NCI-H1092 treated with DMSO at 0.1 percent for 48 hours (cell line): ENCODE data around the gene ATP6V0A1.
A peak's percentile ranks its signal among the peaks of the same experiment; 100 is the strongest.
"Not testable (repeated sequence)": the region's sequence is repeated elsewhere in the genome, so short reads cannot be mapped to it uniquely, and the experiment has no call there.

ENCODE experiments used
- DNase-seq: peaks from one replicate; lab custom pipeline; 2025; lab: John Stamatoyannopoulos, UW

Gene ATP6V0A1

DNA sequence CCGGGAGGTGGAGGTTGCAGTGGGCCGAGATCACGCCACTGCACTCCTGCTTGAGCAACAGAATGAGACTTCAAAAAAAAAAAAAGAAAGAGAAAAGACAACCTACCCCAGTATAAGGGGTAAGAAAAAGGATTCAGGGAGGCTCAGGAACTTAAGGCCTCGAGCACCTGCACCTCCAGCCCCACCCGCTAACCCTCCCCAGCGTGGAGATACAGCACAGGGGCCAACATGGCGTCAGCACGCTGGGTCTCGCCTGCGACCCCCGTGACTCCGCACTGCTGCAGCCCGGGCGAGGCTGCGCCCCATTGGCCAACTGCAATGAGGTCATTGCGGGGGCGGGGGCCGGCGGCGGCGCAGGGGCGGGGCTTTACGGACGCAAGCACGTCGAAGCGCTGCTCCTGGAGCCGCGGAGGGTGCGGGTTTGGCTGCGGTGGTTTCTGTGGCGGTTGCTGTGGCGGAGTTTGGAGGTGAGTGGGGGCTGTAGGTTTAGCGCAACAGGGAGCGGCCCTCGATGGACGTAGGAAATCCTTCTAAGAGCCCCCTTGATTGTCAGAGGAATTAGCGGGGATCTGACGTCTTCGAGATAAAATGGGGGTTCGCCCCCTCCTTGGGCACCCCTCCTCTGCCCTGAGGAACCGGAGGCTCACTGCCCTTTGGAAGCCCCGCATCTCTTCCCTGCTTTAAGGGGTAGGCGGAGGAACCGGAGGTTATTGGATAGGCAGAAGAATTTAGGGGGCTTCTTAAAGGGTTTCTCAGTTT lies at the start of gene ATP6V0A1:
Gene ATP6V0A1 (plus strand): TSS at position 382 of the 759 bp plus-strand sequence. CDS start 2,017 bp downstream, outside the sequence.
- peak; percentile 88 for DNase-seq

- DNase-seq: peak; percentile 14
Measured at GRCh38 chr17:42409523-42410318, 49.0 kb upstream of the ATP6V0A1 start.

- DNase-seq: no peak
Measured at GRCh38 chr17:42410319-42410685, 48.4 kb upstream of the ATP6V0A1 start.

- DNase-seq: no peak
Measured at GRCh38 chr17:42411361-42411760, 47.3 kb upstream of the ATP6V0A1 start.

GRCh38 chr17:42411905-42412679 lies 46.6 kb upstream of the ATP6V0A1 start:
- no peak for DNase-seq

DNA sequence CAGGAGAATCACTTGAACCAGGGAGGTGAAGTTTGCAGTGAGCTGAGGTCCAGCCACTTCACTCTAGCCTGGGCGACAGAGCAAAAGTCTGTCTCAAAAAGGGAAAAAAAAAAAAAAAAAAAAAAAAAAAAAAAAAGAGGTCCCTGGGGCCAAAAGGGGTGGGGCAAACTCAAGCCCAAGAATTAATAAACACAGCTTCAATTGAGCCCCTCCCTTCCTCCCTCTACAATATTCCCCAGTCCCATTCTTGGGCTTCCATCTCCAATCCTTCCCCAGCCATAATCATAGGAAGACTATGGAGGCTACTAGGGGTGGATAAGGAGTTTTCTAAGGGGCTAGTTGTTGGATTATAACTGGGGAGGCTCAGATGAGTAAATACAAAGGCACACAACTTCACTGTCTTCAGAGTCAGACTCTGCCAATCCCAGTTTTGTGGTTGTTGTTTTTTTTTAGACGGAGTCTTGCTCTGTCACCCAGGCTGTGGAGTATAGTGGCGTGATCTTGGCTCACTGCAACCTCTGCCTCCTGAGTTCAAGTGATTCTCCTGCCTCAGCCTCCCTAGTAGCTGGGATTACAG lies 45.1 kb upstream of the ATP6V0A1 start:
- DNase-seq: no peak

DNA sequence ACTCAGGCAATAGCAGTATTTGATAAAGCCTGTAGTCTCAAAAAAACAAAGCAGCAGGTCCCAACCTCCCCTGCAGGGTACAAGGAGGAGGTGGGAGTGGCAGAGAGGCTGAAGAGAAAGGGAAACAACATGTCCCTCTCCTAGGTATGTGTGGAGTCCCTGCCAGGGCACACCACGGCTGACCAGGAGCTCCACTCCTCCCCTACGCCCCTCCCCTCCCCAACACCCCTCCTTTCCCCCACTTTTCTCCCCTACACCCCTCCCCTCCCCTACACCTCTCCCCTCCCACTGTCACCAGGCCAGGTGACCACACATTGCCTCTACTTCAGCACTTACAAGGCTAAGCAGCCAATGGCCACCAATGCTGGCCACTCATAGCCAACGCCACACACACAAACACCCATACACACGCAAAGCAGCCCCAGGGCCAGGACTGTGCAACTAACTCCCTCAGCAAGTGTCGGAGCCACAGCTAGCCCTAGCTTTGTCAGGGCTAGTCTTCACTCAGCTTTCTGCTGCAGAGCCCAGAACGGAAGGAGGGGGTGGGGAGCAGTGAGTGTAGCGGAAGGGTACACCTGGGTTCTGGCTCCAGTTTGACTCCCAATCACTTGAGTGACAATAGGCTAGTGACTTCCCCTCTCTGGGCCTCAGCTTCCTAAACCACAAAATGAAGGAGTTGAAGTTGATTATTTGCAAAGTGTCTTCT lies 43.8 kb upstream of the ATP6V0A1 start:
- no peak for DNase-seq

DNA sequence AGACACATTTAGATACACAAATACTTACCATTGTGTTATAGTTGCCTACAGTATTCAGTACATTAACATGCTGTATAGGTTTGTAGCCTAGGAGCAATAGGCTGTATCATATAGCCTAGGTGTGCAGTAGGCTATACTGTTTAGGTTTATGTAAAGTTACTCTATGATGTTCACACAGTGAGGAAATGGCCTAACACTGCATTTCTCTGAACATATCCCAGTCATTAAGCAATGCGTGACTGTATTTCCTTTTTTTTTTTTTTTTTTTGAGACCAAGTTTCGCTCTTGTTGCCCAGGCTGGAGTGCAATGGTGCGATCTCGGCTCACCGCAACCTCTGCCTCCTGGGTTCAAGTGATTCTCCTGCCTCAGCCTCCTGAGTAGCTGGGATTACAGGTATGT lies 40.7 kb upstream of the ATP6V0A1 start:
- DNase-seq: not testable (repeated sequence)

- DNase-seq: no peak
Measured at GRCh38 chr17:42421136-42421506, 37.6 kb upstream of the ATP6V0A1 start.

- DNase-seq: no peak
Measured at GRCh38 chr17:42421507-42422338, 37.0 kb upstream of the ATP6V0A1 start.

- DNase-seq: no peak
Measured at GRCh38 chr17:42422412-42422957, 36.2 kb upstream of the ATP6V0A1 start.

DNA sequence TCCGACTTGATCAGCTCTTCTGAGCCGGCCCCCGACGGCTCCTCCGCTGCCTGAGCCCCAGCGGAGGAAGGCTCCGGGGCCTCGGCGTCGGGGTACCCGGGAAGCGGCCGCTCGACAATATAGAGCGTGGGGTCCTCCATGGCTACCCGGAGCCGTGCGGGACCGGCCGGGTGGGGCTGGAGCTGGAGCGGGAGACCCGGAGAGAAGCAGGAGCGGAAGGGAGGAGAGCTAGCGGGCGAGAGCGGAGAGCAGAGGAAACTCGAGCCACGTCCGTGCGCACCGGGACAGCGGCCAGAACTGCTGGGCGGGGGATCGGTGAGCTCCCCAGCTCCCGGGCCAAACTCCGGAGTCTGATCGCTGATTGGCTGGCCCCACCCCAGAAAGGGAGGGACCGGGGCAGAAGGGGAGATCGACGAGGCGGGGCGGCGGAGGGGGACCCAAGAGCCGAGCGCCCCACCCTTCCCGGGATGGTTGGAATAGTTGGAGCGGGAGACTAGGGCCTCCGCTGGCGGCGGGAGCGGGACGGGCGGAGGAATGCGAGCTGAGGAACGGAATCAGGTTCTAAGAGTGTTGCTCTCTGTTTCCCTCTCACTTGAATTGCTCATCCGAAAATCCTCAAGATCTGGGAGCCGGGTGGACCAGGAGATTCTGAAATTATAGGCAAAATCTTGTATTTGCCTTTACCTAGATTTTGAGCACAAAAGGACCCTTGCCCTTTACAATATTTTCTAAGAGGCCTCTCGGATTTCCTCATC lies 35.5 kb upstream of the ATP6V0A1 start, which contains the start of gene CAVIN1:
Gene CAVIN1 (minus strand): TSS at position 299 of the 755 bp plus-strand sequence. CDS start 159 bp downstream, at position 140.
- peak; percentile 5 for DNase-seq

- DNase-seq: no peak
Measured at GRCh38 chr17:42423766-42424165, 34.9 kb upstream of the ATP6V0A1 start.

DNA sequence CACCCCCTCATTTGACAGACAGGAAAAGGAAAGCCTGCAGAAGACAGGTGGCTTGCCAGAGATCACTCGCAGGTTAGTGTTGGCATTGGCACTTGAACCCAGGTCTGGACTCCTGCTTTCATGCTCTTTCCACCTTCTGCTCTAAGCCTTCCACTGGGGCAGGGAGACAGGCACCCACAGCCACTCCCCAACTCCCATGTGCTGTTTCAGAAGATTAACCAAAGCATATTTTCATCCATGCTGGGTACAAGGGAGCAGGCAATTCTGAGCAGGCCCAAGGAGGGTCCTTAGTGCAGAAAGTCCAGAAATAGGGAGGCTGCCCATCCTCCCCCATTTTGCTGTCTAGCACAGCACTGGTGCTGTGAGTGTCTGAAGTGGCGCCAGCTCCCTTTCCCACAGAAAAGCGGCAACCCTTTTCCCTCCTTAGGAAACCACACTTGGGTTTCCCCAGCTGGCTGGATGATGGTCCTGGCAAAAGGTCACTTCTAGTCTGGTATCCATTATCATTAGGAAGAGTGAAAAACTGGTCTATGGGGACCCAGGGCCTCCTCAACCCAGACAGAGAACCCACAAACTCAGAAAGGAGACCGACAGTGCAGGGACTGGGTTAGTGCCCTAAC lies 33.6 kb upstream of the ATP6V0A1 start:
- DNase-seq: no peak

- peak; percentile 25 for DNase-seq
Measured at GRCh38 chr17:42428141-42428944, 30.3 kb upstream of the ATP6V0A1 start.

DNA sequence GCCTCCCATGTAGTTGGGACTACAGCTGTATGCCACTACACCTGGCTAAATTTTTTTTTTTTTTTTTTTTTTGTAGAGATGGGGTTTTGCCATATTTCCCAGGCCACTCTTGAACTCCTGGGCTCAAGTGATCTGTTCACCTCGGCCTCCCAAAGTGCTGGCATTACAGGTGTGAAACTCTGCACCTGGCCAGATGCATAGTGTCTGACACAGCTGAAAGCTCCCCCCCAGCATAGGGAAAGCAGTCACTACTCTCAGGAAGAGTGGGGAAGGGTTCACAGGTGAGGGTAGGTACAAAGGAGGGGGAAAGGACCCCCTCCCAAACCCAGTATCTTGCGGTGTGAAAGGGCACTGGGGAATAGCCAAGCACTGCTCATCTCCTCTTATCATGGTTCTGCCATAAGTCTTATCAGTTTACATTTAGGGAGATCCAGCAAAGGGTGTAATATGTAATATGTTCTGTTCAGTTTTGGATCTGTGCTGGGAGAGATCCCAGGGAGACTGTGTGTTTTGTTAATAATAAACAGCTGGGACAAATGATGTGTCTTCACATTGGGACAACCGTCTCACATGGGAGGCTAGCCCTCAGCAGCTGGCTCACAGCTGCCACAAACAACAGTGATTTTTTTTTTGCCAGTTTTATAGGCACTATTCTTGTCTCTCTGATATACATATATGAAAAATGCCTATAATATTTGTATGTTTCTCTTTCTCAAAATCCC lies 28.8 kb upstream of the ATP6V0A1 start:
- no peak for DNase-seq

- DNase-seq: no peak
Measured at GRCh38 chr17:42431758-42432161, 26.9 kb upstream of the ATP6V0A1 start.
